ENCODE data around the gene GAREM2. TPM values are rescaled to one million over a fixed set of nuclear protein-coding genes. Genes with fewer than 3 reads are reported as not detected.

Gene GAREM2
- total and polyA plus RNA-seq, 2 donors from 2014 or later, result 1.2 to 3.2 TPM

DNA sequence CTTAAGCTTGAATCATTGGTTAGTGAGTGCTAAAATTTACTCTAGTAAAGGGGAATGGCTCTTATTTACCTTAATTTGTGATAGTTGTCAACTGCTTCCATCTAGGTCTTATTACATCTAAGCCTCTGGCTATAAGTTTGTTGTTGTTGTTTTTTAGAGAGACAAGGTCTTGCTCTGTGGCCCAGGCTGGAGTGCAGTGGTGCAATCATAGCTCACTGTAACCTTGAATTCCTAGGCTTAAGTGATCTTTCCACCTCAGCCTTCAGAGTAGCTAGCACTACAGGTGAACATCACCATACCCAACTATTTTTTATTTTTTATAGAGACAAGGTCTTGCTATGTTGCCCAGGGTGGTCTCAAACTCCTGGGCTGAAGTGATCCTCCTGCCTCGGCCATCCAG, 65.0 kb downstream of the GAREM2 start:
- no peaks in the 10 kb centered on the region for H3K9me3 ChIP-seq (ENCODE audit: control insufficient read depth in 2 of 3, insufficient read depth in 1 of 3, low read length in 3 of 3)
- FAIRE-seq, result no peak

DNA sequence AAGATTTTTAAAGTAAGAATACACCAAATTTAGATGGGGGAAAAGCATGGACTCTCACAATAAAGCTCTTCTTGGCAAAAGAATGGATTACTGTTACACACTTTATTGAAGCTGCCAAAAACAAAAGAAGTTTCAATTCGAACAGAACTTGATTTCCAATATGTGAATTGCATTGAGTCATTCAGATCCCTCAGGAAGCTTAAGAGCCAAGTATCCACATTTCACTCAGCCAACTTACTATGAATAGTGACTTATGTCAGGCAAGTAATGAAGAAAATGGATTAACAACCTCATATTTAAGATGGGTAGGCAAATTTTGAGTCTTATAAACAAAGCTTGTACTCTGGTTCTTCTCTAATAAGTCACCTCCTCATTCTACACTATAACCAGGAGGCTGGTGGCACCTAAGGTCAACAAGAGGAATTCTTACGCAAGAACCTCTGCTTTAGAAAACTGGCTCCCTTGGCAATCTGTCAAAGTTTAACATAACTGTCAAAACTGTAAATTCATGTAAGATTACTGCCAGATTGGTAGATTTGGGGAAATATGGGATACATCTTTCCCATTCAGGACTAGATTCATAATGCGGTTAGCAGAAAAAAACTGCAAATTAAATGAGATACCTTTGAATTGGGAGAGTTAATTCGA, 65.5 kb downstream of the GAREM2 start:
- no peaks in the 10 kb centered on the region for H3K27me3 ChIP-seq (ENCODE audit: control insufficient read depth, insufficient read depth, low read length)
- no peaks in the 10 kb centered on the region for H3K9me3 ChIP-seq (ENCODE audit: control insufficient read depth in 2 of 3, insufficient read depth in 1 of 3, low read length in 3 of 3)
- no peak overlapping the region for H3K4me3 ChIP-seq (ENCODE audit: low read length in 3 of 3)
- DNase-seq (no peak), FAIRE-seq (no peak)
- intact Hi-C loops (cut with DNase I), result no loop called here
- H3K4me1 ChIP-seq (ENCODE audit: control insufficient read depth in 2 of 3, insufficient read depth in 2 of 3, low read depth in 1 of 3, low read length in 3 of 3), result peaks cover 0 to 26% (median 7%) of the 10 kb centered on the region in 3 donors
- TF ChIP-seq, protein P1, sequence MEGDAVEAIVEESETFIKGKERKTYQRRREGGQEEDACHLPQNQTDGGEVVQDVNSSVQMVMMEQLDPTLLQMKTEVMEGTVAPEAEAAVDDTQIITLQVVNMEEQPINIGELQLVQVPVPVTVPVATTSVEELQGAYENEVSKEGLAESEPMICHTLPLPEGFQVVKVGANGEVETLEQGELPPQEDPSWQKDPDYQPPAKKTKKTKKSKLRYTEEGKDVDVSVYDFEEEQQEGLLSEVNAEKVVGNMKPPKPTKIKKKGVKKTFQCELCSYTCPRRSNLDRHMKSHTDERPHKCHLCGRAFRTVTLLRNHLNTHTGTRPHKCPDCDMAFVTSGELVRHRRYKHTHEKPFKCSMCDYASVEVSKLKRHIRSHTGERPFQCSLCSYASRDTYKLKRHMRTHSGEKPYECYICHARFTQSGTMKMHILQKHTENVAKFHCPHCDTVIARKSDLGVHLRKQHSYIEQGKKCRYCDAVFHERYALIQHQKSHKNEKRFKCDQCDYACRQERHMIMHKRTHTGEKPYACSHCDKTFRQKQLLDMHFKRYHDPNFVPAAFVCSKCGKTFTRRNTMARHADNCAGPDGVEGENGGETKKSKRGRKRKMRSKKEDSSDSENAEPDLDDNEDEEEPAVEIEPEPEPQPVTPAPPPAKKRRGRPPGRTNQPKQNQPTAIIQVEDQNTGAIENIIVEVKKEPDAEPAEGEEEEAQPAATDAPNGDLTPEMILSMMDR (IDR thresholded peaks at IDR 0.05; ENCODE audit: borderline replicate concordance, extremely low read depth, insufficient read depth), result no peak
- peak overlapping the region in 1 of 3 donors; percentile 23 for H3K9ac ChIP-seq (ENCODE audit: low read length in 3 of 3)
- H3K27ac ChIP-seq (ENCODE audit: low read depth in 2 of 2, low read length in 2 of 2), result no peak overlapping the region
- H3K36me3 ChIP-seq (ENCODE audit: control insufficient read depth in 2 of 3, insufficient read depth in 3 of 3, low read length in 3 of 3), result peaks cover 5 to 37% (median 26%) of the 10 kb centered on the region in 3 donors

More for the DNA sequence above, 65.0 kb downstream of the GAREM2 start:
- Histone ChIP-seq H3K9ac (ENCODE audit: low read length in 3 of 3) (no peak overlapping the region), H3K36me3 (ENCODE audit: control insufficient read depth in 2 of 3, insufficient read depth in 3 of 3, low read length in 3 of 3) (peaks cover 9 to 43% (median 31%) of the 10 kb centered on the region in 3 donors), H3K4me1 (ENCODE audit: control insufficient read depth in 2 of 3, insufficient read depth in 2 of 3, low read depth in 1 of 3, low read length in 3 of 3) (peaks cover 0 to 22% (median 3%) of the 10 kb centered on the region in 3 donors), H3K27me3 (ENCODE audit: control insufficient read depth, insufficient read depth, low read length) (no peaks in the 10 kb centered on the region), H3K4me3 (ENCODE audit: low read length in 3 of 3) (no peak overlapping the region), H3K27ac (ENCODE audit: low read depth in 2 of 2, low read length in 2 of 2) (no peak overlapping the region)
- TF ChIP-seq, protein P1 (IDR thresholded peaks at IDR 0.05; ENCODE audit: borderline replicate concordance, extremely low read depth, insufficient read depth), result no peak
- intact Hi-C loops (cut with DNase I), result no loop called here
- no peak for DNase-seq

Other genes with a start within 250 kb of the GAREM2 start
- gene KIF3C, start 190.6 kb upstream of the GAREM2 start, total RNA-seq, result 4.8 TPM
- gene KIF3C, start 190.6 kb upstream of the GAREM2 start, polyA plus RNA-seq (ENCODE audit: insufficient read depth, low read depth, low replicate concordance), result 1.9 TPM
- 122 TPM for gene RAB10, start 139.0 kb upstream of the GAREM2 start, total RNA-seq
- 59.8 TPM for gene RAB10, start 139.0 kb upstream of the GAREM2 start, polyA plus RNA-seq (ENCODE audit: insufficient read depth, low read depth, low replicate concordance)
- 135 TPM for gene HADHA, start 71.5 kb downstream of the GAREM2 start, total RNA-seq
- 171 TPM for gene HADHA, start 71.5 kb downstream of the GAREM2 start, polyA plus RNA-seq (ENCODE audit: insufficient read depth, low read depth, low replicate concordance)
- 132 TPM for gene HADHB, start 71.9 kb downstream of the GAREM2 start, total RNA-seq
- gene HADHB, start 71.9 kb downstream of the GAREM2 start, polyA plus RNA-seq (ENCODE audit: insufficient read depth, low read depth, low replicate concordance), result 232 TPM
- 23.7 TPM for gene SELENOI, start 173.1 kb downstream of the GAREM2 start, total RNA-seq
- 5.3 TPM for gene SELENOI, start 173.1 kb downstream of the GAREM2 start, polyA plus RNA-seq (ENCODE audit: insufficient read depth, low read depth, low replicate concordance)
- 0.94 TPM for gene ADGRF3, start 173.7 kb downstream of the GAREM2 start, total RNA-seq
- 1.8 TPM for gene ADGRF3, start 173.7 kb downstream of the GAREM2 start, polyA plus RNA-seq (ENCODE audit: insufficient read depth, low read depth, low replicate concordance)
- gene DRC1, start 228.8 kb downstream of the GAREM2 start, total RNA-seq, result 0.76 TPM
- not detected for gene DRC1, start 228.8 kb downstream of the GAREM2 start, polyA plus RNA-seq (ENCODE audit: insufficient read depth, low read depth, low replicate concordance)

All from kidney (tissue), 14 donors.